Mesothelial cell of epicardium (in vitro differentiated cells): ENCODE measurements around the gene MPPE1. TPM values are rescaled to one million over a fixed set of nuclear protein-coding genes. Genes with fewer than 3 reads are reported as not detected.

Source experiments
- DNase-seq, 2 experiments: peaks; one replicate each; pipeline ENCODE4 v3.0.0; 2021; ENCODE audit warnings: low spot score in 2 of 2; ENCODE audit not compliant: unreplicated experiment in 2 of 2
- H3K27ac Mint-ChIP-seq: 2 replicates; pipeline ENCODE4 v1.8.0; 2021; ENCODE audit warnings: mixed read lengths
- H3K27me3 Mint-ChIP-seq: 2 replicates; pipeline ENCODE4 v1.8.0; 2021; ENCODE audit warnings: low read depth, mixed read lengths
- H3K36me3 Mint-ChIP-seq: 2 replicates; pipeline ENCODE4 v1.8.0; 2021; ENCODE audit warnings: mixed read lengths
- H3K4me1 Mint-ChIP-seq: 2 replicates; pipeline ENCODE4 v1.8.0; 2021; ENCODE audit warnings: mixed read lengths
- H3K4me3 Mint-ChIP-seq: 2 replicates; pipeline ENCODE4 v1.8.0; 2021; ENCODE audit warnings: mild to moderate bottlenecking, moderate library complexity, mixed read lengths
- H3K9me3 Mint-ChIP-seq: 2 replicates; pipeline ENCODE4 v1.8.0; 2021; ENCODE audit warnings: mixed read lengths
- total RNA-seq: library from RNA; stranded (reverse); gene quantifications from 3 replicates; pipeline ENCODE4 v1.2.1, GENCODE V29; 2021
- TF ChIP-seq, protein P1 (sequence below): fragments of 200-600 bp; sonication (generic); IDR thresholded peaks from one replicate; pipeline ENCODE4 v1.5.0; 2021; ENCODE audit warnings: antibody characterized with exemption; ENCODE audit not compliant: unreplicated experiment

Gene MPPE1
- total RNA-seq, 1 donor from 2014 or later, result 35.6 TPM

DNA sequence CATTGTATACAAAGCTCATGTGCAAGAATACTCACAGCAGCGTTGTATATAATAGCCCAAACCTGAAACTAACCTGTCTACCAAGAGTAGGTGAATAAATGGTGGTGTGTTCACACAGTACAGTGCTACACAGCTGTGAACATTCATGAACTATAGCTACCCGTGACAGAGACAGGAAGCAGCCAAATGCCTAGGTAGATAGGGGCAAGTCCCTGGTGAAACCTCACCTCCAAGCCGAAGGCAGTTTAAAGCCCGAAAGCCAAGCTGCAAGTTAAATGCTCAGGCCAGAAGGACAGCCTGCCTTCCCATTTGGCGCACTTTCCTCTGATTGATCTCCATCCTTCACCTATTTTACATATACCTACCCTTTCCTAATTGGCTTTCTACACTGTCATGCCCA lies 36.7 kb upstream of the MPPE1 start:
- Mint-ChIP-seq H3K27ac (no peak overlapping the region), H3K9me3 (no peaks in the 10 kb centered on the region), H3K36me3 (no peaks in the 10 kb centered on the region), H3K27me3 (no peaks in the 10 kb centered on the region), H3K4me3 (no peak overlapping the region), H3K4me1 (peaks cover 25% of the 10 kb centered on the region)
- TF ChIP-seq, protein P1, sequence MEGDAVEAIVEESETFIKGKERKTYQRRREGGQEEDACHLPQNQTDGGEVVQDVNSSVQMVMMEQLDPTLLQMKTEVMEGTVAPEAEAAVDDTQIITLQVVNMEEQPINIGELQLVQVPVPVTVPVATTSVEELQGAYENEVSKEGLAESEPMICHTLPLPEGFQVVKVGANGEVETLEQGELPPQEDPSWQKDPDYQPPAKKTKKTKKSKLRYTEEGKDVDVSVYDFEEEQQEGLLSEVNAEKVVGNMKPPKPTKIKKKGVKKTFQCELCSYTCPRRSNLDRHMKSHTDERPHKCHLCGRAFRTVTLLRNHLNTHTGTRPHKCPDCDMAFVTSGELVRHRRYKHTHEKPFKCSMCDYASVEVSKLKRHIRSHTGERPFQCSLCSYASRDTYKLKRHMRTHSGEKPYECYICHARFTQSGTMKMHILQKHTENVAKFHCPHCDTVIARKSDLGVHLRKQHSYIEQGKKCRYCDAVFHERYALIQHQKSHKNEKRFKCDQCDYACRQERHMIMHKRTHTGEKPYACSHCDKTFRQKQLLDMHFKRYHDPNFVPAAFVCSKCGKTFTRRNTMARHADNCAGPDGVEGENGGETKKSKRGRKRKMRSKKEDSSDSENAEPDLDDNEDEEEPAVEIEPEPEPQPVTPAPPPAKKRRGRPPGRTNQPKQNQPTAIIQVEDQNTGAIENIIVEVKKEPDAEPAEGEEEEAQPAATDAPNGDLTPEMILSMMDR, result no peak
- no peak for DNase-seq

DNA sequence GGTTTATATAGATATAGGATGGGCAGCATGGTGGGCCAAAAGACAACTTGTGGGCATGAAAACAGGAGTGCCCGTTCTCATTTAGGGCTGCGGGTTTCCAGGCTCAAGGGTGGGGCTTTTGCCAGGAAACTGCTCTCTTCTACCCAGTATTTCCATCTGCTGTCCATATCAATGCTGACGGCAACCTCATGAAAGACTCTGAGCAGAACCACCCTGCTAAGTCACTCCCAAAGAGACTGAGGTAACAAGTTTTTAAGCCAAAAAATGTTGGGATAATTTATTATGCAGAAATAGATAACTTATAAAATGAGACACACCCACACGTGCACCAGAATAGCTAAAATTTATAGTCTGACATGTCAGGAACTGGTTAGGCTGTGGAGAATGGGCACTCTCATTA lies 36.1 kb upstream of the MPPE1 start:
- H3K27ac Mint-ChIP-seq, result no peak overlapping the region
- no peak overlapping the region for H3K4me3 Mint-ChIP-seq
- no peaks in the 10 kb centered on the region for H3K9me3 Mint-ChIP-seq
- no peak for DNase-seq
- TF ChIP-seq, protein P1, result no peak
- no peaks in the 10 kb centered on the region for H3K36me3 Mint-ChIP-seq
- H3K4me1 Mint-ChIP-seq, result peaks cover 25% of the 10 kb centered on the region
- H3K27me3 Mint-ChIP-seq, result no peaks in the 10 kb centered on the region

DNA sequence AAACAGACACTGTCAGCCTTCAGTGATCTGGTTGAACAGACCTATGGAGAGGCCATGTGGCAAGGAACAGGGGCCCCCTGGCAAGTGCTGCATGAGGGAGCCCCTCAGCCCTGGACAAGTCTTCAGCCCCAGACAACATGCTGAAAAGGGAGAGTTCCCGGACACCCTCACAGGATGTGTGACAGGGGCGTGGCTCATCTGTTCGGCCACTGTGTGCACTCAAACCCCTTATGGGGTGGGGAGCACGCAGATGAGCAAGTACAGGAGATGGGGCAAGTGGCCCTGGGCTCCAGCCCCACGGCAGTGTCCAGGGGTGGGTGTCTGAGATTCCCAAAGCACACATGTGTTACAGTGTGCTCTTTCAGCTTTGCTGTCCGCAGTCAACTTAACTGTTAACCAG lies 35.4 kb upstream of the MPPE1 start:
- H3K36me3 Mint-ChIP-seq, result no peaks in the 10 kb centered on the region
- H3K9me3 Mint-ChIP-seq, result no peaks in the 10 kb centered on the region
- peaks cover 18% of the 10 kb centered on the region for H3K4me1 Mint-ChIP-seq
- no peaks in the 10 kb centered on the region for H3K27me3 Mint-ChIP-seq
- DNase-seq, result no peak
- TF ChIP-seq, protein P1, result no peak
- no peak overlapping the region for H3K27ac Mint-ChIP-seq
- H3K4me3 Mint-ChIP-seq, result no peak overlapping the region

DNA sequence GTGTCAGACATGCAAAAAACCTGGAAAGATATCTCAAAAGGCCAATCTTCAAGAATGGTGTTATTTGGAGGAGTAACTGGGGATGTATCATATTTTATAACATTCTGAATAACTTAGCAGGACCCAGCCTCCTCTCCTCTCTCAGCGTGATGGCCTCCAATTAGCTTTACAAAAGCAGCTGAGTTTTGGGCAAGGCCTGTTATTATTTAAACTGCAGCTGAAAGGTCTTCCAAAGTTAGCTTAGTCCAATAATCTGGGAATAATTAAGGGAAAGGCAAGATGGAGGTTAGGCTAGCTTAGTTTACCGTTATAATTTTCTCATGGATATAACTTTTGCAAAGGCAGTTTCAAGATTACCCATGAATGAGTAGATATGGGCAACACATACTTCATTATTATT lies 32.8 kb upstream of the MPPE1 start:
- TF ChIP-seq, protein P1, result no peak
- H3K4me3 Mint-ChIP-seq, result no peak overlapping the region
- DNase-seq, result no peak
- H3K27ac Mint-ChIP-seq, result no peak overlapping the region
- no peaks in the 10 kb centered on the region for H3K36me3 Mint-ChIP-seq
- H3K27me3 Mint-ChIP-seq, result no peaks in the 10 kb centered on the region
- H3K4me1 Mint-ChIP-seq, result peaks cover 1% of the 10 kb centered on the region
- no peaks in the 10 kb centered on the region for H3K9me3 Mint-ChIP-seq

DNA sequence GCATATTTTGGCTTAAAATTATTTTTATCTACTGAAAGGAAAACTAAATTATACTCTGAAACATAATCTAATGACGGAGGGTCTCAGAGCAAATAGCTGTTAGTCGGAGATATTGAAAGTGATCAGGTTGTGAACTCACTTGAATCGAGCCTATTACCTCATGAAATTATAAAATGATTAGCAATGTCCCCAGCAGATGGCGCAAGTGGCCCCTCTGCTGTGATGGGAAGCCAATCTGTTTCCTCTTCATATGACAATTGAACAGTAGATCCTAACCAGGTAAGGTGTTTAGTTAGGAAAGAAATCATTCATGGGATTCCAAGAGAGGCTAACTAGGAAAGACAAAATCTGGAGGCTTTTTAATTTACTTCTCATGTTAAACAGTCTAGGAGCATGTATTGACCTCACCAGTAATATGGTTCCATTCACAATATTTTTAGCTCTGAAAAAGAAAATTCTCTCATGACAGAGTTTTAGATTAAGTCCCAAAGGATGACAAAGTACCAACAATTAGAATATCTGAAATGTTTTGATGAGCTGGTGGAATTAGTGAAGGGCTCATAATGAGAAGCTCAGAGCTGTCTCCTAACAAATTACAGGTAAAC lies 29.9 kb upstream of the MPPE1 start:
- Mint-ChIP-seq H3K4me3 (no peak overlapping the region), H3K9me3 (no peaks in the 10 kb centered on the region), H3K4me1 (no peaks in the 10 kb centered on the region), H3K36me3 (no peaks in the 10 kb centered on the region), H3K27me3 (no peaks in the 10 kb centered on the region), H3K27ac (no peak overlapping the region)
- peak; percentile 38 to 79 for DNase-seq
- TF ChIP-seq, protein P1, result peak; percentile 72

DNA sequence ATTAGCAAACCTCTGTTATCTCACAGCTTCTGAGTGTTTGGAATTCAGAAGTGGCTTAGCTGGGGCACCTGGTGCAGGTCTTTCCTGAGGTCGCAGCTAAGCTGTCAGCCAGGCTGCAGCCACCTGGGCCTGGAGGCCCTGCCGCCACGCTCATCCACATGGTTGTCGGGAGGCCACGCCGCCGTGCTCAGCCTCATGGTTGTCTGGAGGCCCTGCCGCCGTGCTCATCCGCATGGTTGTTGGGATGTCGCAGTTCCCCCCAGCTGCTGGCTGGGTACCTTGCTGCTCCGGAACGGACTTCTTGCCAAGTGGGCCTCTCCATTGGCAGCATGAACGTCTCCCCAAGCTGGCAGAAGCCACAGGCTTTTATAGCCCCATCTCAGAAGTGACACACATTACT lies 24.3 kb upstream of the MPPE1 start:
- Mint-ChIP-seq H3K36me3 (no peaks in the 10 kb centered on the region), H3K9me3 (no peaks in the 10 kb centered on the region), H3K4me3 (no peak overlapping the region), H3K27ac (no peak overlapping the region), H3K4me1 (no peaks in the 10 kb centered on the region), H3K27me3 (no peaks in the 10 kb centered on the region)
- DNase-seq, result no peak
- TF ChIP-seq, protein P1, result no peak
